Lung (tissue), 12 donors: ENCODE data around the gene CITED2. TPM values are rescaled to one million over a fixed set of nuclear protein-coding genes. Genes with fewer than 3 reads are reported as not detected.

ENCODE experiments used
- ATAC-seq: fragments of 200-7000 bp; cut with Tn5 transposase; one replicate; pipeline ENCODE4 v1.9.1; 2020; ENCODE audit warnings: moderate number of reproducible peaks; ENCODE audit not compliant: insufficient read depth, low FRiP score
- DNase-seq, 3 donors: peaks; one replicate each; pipeline ENCODE4 v3.0.0-alpha.2; 2013 to 2017
- H3K27ac ChIP-seq, 2 donors: one replicate each; pipeline ENCODE4 v1.5.1; 2013; ENCODE audit warnings: mild to moderate bottlenecking in 2 of 2, moderate library complexity in 2 of 2, control low read depth in 1 of 2, inconsistent platforms in 1 of 2, low read depth in 1 of 2, low read length in 1 of 2
- H3K27me3 ChIP-seq, 3 donors: one replicate each; pipeline ENCODE4 v1.5.1; 2013; ENCODE audit warnings: low read length in 2 of 3; ENCODE audit not compliant: control insufficient read depth in 3 of 3, insufficient read depth in 3 of 3
- H3K36me3 ChIP-seq, 4 donors: one replicate each; pipeline ENCODE4 v1.5.1; 2013; ENCODE audit warnings: low read length in 4 of 4, mild to moderate bottlenecking in 1 of 4, moderate library complexity in 1 of 4; ENCODE audit not compliant: control insufficient read depth in 4 of 4, insufficient read depth in 4 of 4
- H3K4me1 ChIP-seq, 5 donors: one replicate each; pipeline ENCODE4 v1.5.1; 2013; ENCODE audit warnings: low read length in 5 of 5, mild to moderate bottlenecking in 2 of 5, moderate library complexity in 1 of 5; ENCODE audit not compliant: control insufficient read depth in 5 of 5, insufficient read depth in 5 of 5
- H3K4me3 ChIP-seq: one replicate; pipeline ENCODE4 v1.5.1; 2013; ENCODE audit warnings: mild to moderate bottlenecking, control low read depth, moderate library complexity
- H3K9ac ChIP-seq, 2 donors: one replicate each; pipeline ENCODE4 v1.5.1; 2013; ENCODE audit warnings: low read length in 2 of 2, control low read depth in 1 of 2; ENCODE audit not compliant: insufficient read depth in 1 of 2
- H3K9me3 ChIP-seq, 4 donors: one replicate each; pipeline ENCODE4 v1.5.1; 2013; ENCODE audit warnings: low read length in 3 of 4, mild to moderate bottlenecking in 1 of 4, moderate library complexity in 1 of 4; ENCODE audit not compliant: control insufficient read depth in 4 of 4, insufficient read depth in 3 of 4
- WGBS, 2 donors: extraction: QIAGEN DNeasy Blood & Tissue Kit; methylation state at CpG; one replicate each; pipeline ENCODE4 v1.1.7; 2013; 5-methylcytosine and 5-hydroxymethylcytosine counted together
- polyA plus RNA-seq, 2 donors: library from polyadenylated mRNA; stranded (reverse); fragments of 200-250 nt; gene quantifications; one replicate each; pipeline ENCODE4 v1.2.1, GENCODE V29; 2013
- total RNA-seq, 2 donors: library from RNA; depleted of rRNA in 1 of 2; stranded (reverse); fragments of >200 nt in 1 of 2; gene quantifications; one replicate each; pipeline ENCODE4 v1.2.1, GENCODE V29; 2014 to 2021
- TF ChIP-seq, protein P1 (sequence below): IDR thresholded peaks from 2 replicates; pipeline ENCODE4 v1.5.1; 2012; ENCODE audit warnings: mild to moderate bottlenecking; ENCODE audit errors: control extremely low read depth, extremely low read depth
- donor health status: control.
- donor health status: control.
- donor health status: Bipolar disorder and iron deficiency.
- donor health status: healthy.
- donor health status: DM: yes; HTN: yes; CAD: no.

The CITED2 gene
- total and polyA plus RNA-seq, 4 donors: 34.3 to 220 (median 118) TPM

GRCh38 chr6:139388384-139388783 lies 13.9 kb upstream of the CITED2 start:
- Histone ChIP-seq H3K9ac (no peak overlapping the region), H3K36me3 (no peaks in the 10 kb centered on the region), H3K9me3 (no peaks in the 10 kb centered on the region), H3K27me3 (no peaks in the 10 kb centered on the region), H3K4me3 (no peak overlapping the region), H3K27ac (no peak overlapping the region), H3K4me1 (no peaks in the 10 kb centered on the region)
- WGBS, 2 donors: 79 to 90% methylated on average over 2 of the region's 2 CpGs
- DNase-seq (no peak), ATAC-seq (no peak)
- TF ChIP-seq, protein P1, sequence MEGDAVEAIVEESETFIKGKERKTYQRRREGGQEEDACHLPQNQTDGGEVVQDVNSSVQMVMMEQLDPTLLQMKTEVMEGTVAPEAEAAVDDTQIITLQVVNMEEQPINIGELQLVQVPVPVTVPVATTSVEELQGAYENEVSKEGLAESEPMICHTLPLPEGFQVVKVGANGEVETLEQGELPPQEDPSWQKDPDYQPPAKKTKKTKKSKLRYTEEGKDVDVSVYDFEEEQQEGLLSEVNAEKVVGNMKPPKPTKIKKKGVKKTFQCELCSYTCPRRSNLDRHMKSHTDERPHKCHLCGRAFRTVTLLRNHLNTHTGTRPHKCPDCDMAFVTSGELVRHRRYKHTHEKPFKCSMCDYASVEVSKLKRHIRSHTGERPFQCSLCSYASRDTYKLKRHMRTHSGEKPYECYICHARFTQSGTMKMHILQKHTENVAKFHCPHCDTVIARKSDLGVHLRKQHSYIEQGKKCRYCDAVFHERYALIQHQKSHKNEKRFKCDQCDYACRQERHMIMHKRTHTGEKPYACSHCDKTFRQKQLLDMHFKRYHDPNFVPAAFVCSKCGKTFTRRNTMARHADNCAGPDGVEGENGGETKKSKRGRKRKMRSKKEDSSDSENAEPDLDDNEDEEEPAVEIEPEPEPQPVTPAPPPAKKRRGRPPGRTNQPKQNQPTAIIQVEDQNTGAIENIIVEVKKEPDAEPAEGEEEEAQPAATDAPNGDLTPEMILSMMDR: no peak

DNA sequence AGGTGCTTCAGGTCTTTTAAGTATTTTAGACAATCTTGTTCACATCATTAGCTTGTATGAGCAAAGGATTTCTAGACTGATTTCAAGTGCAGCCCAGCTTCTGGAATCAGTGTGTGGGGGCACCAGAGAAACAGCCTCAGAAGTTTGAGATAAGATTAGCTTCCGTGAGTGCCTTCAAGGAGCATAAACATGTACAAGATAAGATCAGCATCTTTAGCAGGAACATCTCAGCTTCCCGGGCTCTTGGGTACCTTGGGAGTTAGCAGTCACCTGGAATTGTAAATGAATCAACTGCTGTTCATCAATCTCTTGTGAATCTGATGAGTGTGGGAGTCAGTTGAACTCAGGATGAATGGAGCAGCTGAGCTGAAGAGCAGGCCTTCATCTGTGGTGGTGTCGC lies 12.0 kb upstream of the CITED2 start:
- H3K36me3 ChIP-seq: no peaks in the 10 kb centered on the region
- H3K27ac ChIP-seq: no peak overlapping the region
- no peaks in the 10 kb centered on the region for H3K27me3 ChIP-seq
- DNase-seq (peak in 2 of 3 donors; percentile 29 to 39), ATAC-seq (no peak)
- H3K9me3 ChIP-seq: no peaks in the 10 kb centered on the region
- no peaks in the 10 kb centered on the region for H3K4me1 ChIP-seq
- 68 to 71% methylated on average over 3 of the region's 3 CpGs for WGBS, 2 donors
- TF ChIP-seq, protein P1: no peak
- H3K9ac ChIP-seq: no peak overlapping the region
- no peak overlapping the region for H3K4me3 ChIP-seq

GRCh38 chr6:139381216-139381865 lies 6.9 kb upstream of the CITED2 start:
- DNase-seq (peak; percentile 15 to 93 (median 85)), ATAC-seq (no peak)
- H3K4me3 ChIP-seq: no peak overlapping the region
- H3K4me1 ChIP-seq: peaks cover 0 to 17% (median 2%) of the 10 kb centered on the region in 5 donors
- no peak overlapping the region for H3K27ac ChIP-seq
- no peaks in the 10 kb centered on the region for H3K9me3 ChIP-seq
- 73% methylated on average over 6 of the region's 6 CpGs for WGBS, 2 donors
- no peaks in the 10 kb centered on the region for H3K27me3 ChIP-seq
- H3K36me3 ChIP-seq: no peaks in the 10 kb centered on the region
- TF ChIP-seq, protein P1: no peak
- no peak overlapping the region for H3K9ac ChIP-seq

DNA sequence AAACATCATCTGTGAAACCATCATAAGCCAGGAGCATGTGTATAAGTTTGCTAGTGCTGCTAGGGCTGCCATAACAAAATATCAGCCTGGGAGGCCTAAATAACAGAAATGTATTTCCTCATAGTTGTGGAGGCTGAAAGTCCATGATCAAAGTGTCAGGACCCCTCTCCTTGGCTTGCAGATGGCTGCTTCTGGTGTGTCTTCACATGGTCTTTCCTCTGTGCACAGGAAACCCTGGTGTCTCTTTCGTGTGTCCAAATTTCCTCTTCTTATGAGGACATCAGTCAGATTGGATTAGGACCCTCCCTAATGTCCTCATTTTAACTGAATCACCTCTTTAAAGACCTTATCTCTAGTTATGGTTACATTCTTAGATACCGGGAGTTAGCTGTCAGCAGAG lies 6.2 kb upstream of the CITED2 start:
- no peaks in the 10 kb centered on the region for H3K9me3 ChIP-seq
- H3K27ac ChIP-seq: no peak overlapping the region
- no peak for DNase-seq
- no peak overlapping the region for H3K4me3 ChIP-seq
- ATAC-seq: no peak
- no peaks in the 10 kb centered on the region for H3K36me3 ChIP-seq
- H3K27me3 ChIP-seq: no peaks in the 10 kb centered on the region
- TF ChIP-seq, protein P1: no peak
- H3K4me1 ChIP-seq: peaks cover 0 to 24% (median 2%) of the 10 kb centered on the region in 5 donors
- WGBS, 2 donors: 38 to 66% methylated on average over 2 of the region's 2 CpGs
- no peak overlapping the region for H3K9ac ChIP-seq
